ENCODE measurements around the gene JARID2. TPM values are rescaled to one million over a fixed set of nuclear protein-coding genes. Genes with fewer than 3 reads are reported as not detected.
"Not testable (repeated sequence)": the region's sequence is repeated elsewhere in the genome, so short reads cannot be mapped to it uniquely, and the experiment has no call there.

JARID2 gene
- total RNA-seq, 8 experiments from 2014 or later: 11.8 to 39.9 (median 30.7) TPM

DNA sequence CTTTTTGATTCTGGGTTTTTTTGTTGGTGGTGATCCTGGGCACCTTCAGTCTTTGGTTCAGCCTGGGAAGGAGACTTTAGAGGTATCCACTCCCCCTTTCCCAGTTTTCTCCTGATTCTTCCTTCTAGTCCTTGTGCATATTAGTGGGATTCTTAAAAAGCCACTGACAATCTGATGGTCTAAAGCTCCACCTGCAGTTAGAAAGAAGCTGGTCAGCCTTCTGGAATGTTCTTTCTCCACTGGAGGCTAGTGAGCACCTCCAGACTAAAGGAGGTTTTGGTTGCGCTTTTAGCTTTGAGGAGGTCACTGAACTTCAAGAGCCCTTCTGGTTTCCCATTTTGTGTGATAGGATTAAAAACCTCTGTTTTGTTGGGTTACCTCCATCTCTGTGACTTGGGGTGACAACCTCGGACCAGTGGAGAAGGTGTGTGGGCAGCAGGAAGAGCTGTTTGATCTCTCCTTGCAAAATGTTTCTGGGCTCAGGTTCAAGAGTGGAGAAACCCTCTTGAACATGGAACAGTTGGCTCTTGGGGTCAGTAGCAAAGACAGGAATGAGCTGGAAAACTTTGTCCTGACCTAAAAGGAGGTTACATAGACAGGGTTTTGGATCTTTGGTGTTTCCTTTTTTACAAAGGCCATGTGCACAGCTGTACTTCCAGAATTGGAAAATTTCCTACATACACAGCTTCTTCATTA, 29.0 kb downstream of the JARID2 start:
- H3K4me3 ChIP-seq: no peak overlapping the region
- 78 to 100% (median 94%) methylated on average over 1 to 2 of the region's 2 CpGs; no CpG with 5 or more reads in 3 of the 10 experiments for WGBS, 10 experiments
- H3K4me1 ChIP-seq (replicated peaks in 1 of 2): peaks cover 10 to 23% of the 10 kb centered on the region in 2 donors
- no peak overlapping the region for H3K27ac ChIP-seq
- no peak for ATAC-seq (replicated peaks in 6 of 8)
- in situ Hi-C loops (cut with MboI; ENCODE audit: low pct_unique_long_range_greater_than_20kb in 2 of 9, low sequenced_read_pairs in 9 of 9, unreplicated experiment in 9 of 9): loop anchor here in 2 of 9 experiments (25.0 kb wide), 2 partner anchors 187 to 212 kb away; no protein-coding TSS in a partner anchor

DNA sequence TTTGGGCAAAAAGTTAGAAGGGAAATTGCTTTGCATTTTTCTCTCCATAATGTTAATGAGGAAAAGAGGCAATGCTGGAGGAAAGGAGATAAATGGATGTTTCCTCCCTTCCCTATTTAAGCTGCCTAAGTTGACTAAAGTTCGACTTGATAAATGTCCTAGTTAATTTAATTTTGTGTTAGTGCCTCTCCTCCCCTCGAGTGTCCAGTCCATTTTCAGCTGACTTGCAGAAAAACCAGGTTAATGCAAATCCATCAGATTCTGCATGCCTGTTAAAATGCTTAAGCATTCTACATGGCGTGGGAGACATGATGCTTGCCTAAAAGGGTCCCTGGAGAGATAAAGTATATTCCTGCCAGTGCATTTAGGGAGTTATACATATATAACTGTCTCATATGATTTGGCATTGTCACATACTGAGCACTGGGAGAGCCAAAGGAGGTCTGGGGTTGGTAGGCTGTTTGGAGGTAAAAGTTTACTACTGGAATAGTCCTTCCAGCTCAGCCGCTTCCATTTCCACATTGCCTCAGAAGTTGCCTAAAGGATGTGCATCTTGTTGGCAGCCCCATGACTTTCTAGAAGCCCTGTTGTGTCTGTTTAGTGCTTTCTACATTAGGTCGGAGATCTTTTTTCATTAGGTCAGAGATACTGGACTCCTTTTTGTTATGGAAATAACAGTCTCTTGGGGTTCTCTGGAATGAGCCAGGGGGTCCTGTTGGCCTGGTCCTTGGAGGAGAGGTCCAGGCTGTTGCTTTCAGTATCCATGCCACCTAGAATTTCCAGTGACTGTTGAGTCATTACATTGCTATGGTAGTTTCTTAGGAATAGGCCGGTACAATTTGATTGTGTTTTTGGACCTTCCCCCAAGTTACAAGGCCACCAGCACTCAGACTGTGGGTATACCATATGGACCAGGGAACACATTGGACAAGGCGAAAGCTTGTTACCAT, 30.4 kb downstream of the JARID2 start:
- H3K4me1 ChIP-seq (replicated peaks in 1 of 2): peaks cover 10 to 24% of the 10 kb centered on the region in 2 donors
- 56 to 95% (median 72%) methylated on average over 2 to 7 of the region's 7 CpGs for WGBS, 10 experiments
- in situ Hi-C loops (cut with MboI; ENCODE audit: low pct_unique_long_range_greater_than_20kb in 2 of 9, low sequenced_read_pairs in 9 of 9, unreplicated experiment in 9 of 9): no loop called here
- ATAC-seq (replicated peaks in 6 of 8): peak in 4 of 8 experiments; percentile 16 to 52 (median 33)
- H3K27ac ChIP-seq: no peak overlapping the region
- no peak overlapping the region for H3K4me3 ChIP-seq

DNA sequence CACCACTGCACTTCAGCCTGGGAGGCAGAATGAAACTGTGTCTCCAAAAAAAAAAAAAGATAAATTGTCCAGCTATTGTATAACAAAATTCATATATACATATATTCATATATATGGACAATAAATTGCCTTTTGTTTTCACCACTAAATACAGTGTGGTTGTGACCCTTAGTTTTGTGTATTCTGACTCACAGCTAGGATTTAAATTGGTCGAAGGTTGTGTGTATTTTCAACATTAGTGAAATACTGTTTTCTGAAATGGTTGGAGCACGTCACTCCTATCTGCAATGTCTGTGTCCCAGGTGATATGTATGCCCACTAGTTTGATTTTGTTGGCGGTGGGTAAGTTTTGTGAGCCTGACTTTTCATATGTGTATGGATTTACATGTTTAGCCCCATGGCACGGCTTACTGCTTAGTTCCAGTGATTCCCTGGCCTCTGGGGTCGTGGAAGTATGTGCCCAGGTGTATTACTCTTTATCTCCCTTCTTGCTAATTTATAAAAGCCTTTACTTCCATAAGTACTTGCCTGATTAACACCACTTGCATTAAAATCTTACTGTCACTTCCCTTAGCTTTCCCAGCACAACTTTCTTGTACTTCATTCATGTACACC, 33.3 kb downstream of the JARID2 start:
- in situ Hi-C loops (cut with MboI; ENCODE audit: low pct_unique_long_range_greater_than_20kb in 2 of 9, low sequenced_read_pairs in 9 of 9, unreplicated experiment in 9 of 9): no loop called here
- H3K4me3 ChIP-seq: no peak overlapping the region
- H3K27ac ChIP-seq: no peak overlapping the region
- no peak for ATAC-seq (replicated peaks in 6 of 8)
- 35 to 100% (median 90%) methylated on average over 1 to 4 of the region's 5 CpGs; no CpG with 5 or more reads in 1 of the 10 experiments for WGBS, 10 experiments
- peaks cover 10 to 24% of the 10 kb centered on the region in 2 donors for H3K4me1 ChIP-seq (replicated peaks in 1 of 2)

DNA sequence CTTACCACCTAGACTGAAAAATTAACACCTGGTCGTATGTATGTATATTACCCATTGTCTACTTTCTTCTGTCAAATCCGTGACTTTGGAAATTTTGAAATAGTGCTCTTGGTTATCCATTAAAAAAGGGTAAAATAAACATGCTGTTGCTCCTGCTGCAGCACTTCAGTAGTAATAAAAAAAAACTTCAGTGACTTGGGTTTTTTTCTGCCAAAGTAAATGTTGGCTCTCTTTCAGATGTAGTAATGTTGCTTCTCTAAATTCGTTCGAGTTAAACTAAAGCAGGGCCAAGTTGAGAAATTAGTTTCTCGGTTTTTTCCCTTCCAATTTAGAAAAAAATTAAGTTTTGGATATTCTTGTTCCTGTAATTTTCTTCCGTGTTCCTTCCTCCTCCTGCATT, 34.2 kb downstream of the JARID2 start:
- H3K27ac ChIP-seq: no peak overlapping the region
- no peak for ATAC-seq (replicated peaks in 6 of 8)
- in situ Hi-C loops (cut with MboI; ENCODE audit: low pct_unique_long_range_greater_than_20kb in 2 of 9, low sequenced_read_pairs in 9 of 9, unreplicated experiment in 9 of 9): no loop called here
- 10 to 86% (median 47%) methylated on average over 1 to 6 of the region's 6 CpGs for WGBS, 10 experiments
- H3K4me1 ChIP-seq (replicated peaks in 1 of 2): peaks cover 10 to 21% of the 10 kb centered on the region in 2 donors
- H3K4me3 ChIP-seq: no peak overlapping the region

DNA sequence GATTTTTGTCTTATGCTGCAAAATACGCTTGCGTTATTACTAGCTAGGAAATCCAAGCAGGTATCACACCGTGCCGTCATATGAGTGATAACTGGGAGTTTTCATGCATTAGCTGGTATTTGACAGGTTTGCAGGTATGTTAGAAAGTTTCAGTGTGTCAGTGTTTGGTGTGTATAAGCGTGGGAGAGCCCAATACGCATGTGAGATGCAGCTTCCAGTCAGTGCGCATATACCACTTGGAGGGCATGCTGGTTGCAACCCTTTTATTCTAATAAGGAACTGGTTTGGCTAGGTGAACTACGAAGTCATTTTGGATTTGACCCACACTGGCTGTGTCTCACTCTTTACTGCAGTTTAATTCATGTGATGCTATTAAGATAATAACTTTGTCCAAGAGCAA, 35.1 kb downstream of the JARID2 start:
- 57 to 98% (median 90%) methylated on average over 2 to 8 of the region's 8 CpGs; no CpG with 5 or more reads in 1 of the 10 experiments for WGBS, 10 experiments
- no peak for ATAC-seq (replicated peaks in 6 of 8)
- H3K4me1 ChIP-seq (replicated peaks in 1 of 2): peaks cover 5 to 14% of the 10 kb centered on the region in 2 donors
- no peak overlapping the region for H3K4me3 ChIP-seq
- in situ Hi-C loops (cut with MboI; ENCODE audit: low pct_unique_long_range_greater_than_20kb in 2 of 9, low sequenced_read_pairs in 9 of 9, unreplicated experiment in 9 of 9): no loop called here
- H3K27ac ChIP-seq: no peak overlapping the region

DNA sequence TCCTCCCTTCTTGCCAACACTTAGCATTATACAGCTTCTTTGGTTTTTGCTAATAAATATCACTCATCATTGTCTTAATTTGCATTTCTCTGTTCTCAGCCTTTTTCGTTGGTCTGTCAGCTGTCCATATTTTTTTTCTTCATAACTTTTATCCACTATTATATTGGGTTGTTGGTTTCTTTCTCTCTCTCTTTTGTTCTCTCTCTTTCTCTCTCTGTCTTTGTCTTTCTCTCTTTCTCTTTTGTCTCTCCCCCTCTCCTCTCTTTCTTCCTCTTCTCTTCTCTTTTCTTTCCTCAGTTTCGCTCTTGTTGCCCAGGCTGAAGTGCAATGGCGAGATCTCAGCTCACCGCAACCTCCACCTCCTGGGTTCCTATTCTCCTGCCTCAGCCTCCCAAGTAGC, 36.5 kb downstream of the JARID2 start:
- Histone ChIP-seq H3K27ac (no peak overlapping the region), H3K4me1 (replicated peaks in 1 of 2) (peaks cover 0 to 5% of the 10 kb centered on the region in 2 donors), H3K4me3 (no peak overlapping the region)
- ATAC-seq (replicated peaks in 6 of 8): peak in 1 of 8 experiments; percentile 25
- WGBS, 10 experiments: 73 to 100% (median 88%) methylated on average over 1 to 4 of the region's 4 CpGs; no CpG with 5 or more reads in 1 of the 10 experiments
- in situ Hi-C loops (cut with MboI; ENCODE audit: low pct_unique_long_range_greater_than_20kb in 2 of 9, low sequenced_read_pairs in 9 of 9, unreplicated experiment in 9 of 9): no loop called here

DNA sequence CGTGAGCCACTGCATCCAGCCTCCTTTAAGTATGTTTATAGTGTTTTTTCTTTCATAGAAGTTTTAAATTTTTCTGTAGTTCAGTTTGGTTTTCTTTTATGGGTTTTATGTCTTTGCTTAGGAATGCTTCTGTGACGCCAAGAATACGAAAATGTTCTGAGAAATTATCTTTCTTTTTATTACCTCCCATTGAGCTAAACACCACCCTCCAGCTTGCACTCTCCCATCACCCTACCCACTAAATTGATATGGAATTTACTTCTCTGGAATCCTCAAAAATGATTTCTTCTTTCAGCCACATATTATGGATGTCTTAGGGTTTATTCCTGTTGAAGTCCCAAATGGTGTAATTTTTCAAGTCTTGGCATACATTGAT, 38.1 kb downstream of the JARID2 start:
- ATAC-seq (replicated peaks in 6 of 8): no peak
- Histone ChIP-seq H3K27ac (no peak overlapping the region), H3K4me3 (no peak overlapping the region), H3K4me1 (replicated peaks in 1 of 2) (peaks cover 0 to 5% of the 10 kb centered on the region in 2 donors)
- in situ Hi-C loops (cut with MboI; ENCODE audit: low pct_unique_long_range_greater_than_20kb in 2 of 9, low sequenced_read_pairs in 9 of 9, unreplicated experiment in 9 of 9): no loop called here
- WGBS, 10 experiments: 33 to 100% (median 92%) methylated on average over 2 to 3 of the region's 3 CpGs; no CpG with 5 or more reads in 1 of the 10 experiments

DNA sequence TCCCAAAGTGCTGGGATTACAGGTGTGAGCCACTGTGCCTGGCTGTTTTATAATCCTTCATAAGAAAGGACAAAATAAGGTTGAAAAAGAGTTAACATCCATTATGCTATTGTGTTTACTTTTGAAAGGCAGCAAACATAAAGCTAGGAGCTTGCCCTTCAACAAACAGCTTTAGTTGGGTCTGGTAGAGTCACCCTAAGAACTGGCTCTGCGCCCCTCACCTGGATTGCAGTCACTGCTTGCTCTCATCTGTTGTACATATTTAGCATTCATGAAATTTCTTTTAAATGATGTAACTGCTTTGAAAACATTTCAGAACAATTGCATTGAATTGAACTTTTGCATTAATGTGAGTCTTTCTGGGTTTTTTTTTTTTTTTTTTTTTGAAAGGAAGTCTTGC, 38.9 kb downstream of the JARID2 start:
- ATAC-seq (replicated peaks in 6 of 8): no peak
- Histone ChIP-seq H3K4me1 (replicated peaks in 1 of 2) (peaks cover 0 to 2% of the 10 kb centered on the region in 2 donors), H3K27ac (no peak overlapping the region), H3K4me3 (no peak overlapping the region)
- in situ Hi-C loops (cut with MboI; ENCODE audit: low pct_unique_long_range_greater_than_20kb in 2 of 9, low sequenced_read_pairs in 9 of 9, unreplicated experiment in 9 of 9): no loop called here
- WGBS, 10 experiments: 100% methylated on average over 1 of the region's 1 CpG; no CpG with 5 or more reads in 5 of the 10 experiments

DNA sequence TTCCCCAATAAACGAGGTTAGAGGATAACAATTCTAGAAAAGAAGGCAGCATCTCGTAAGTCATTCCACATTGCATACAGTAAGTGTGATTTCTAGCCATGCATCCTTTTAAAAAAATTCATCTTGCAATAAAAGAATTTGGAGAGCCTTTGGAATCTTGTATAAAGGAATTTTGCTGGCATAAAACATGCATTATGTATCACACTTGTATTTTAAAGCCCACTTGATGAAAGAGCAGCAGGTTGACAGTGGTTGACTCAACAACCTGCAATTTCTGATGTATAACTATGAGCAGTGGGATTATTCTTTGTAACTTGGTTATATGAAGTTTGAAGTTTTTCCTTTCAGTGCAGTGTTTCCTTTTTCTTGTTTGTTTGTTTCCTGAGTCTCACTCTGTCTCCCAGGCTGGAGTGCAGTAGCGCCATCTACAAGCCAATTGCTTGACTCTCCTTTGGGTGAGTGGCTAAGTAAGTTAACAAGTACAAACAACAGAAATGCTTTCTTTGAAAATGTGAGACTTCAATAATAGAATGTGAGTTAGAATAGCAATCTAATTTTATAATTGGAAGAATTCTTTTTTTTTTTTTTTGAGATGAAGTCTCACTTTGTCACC, 39.9 kb downstream of the JARID2 start:
- no peak for ATAC-seq (replicated peaks in 6 of 8)
- no peak overlapping the region for H3K27ac ChIP-seq
- H3K4me3 ChIP-seq: no peak overlapping the region
- H3K4me1 ChIP-seq (replicated peaks in 1 of 2): no peaks in the 10 kb centered on the region
- in situ Hi-C loops (cut with MboI; ENCODE audit: low pct_unique_long_range_greater_than_20kb in 2 of 9, low sequenced_read_pairs in 9 of 9, unreplicated experiment in 9 of 9): no loop called here
- WGBS, 10 experiments: 66 to 100% (median 100%) methylated on average over 1 to 3 of the region's 3 CpGs; no CpG with 5 or more reads in 1 of the 10 experiments

DNA sequence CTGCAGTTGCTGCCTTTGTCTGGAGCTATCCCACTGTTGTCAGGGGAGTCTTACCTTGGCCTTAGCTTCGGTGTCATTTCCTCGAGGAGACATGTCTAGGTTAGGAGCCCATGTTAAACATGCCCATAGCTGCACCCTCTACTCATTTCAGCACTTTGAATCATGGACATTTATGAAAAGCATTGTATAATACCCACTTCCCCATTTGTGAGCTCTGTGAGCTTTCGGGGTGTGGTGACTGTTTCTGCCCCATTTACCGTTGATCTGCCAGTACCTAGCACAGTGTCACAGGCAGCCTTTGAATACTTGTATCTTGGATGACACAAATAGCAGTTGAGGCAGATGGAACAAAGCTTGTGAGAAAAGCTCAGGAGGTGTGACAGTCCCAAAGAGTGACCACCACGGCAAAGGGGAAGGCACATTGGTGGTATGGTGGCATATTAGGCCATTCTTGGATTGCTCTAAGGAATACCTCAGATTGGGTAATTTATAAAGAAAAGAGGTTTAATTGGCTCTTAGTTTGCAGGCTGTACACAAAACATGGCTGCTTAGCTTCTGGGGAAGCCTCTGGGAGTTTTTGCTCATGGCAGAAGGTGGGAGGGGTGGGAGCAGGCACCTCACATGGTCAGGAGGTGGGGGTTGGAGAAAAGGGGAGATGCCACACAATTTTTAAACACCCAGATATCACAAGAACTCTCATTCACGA, 42.0 kb downstream of the JARID2 start:
- in situ Hi-C loops (cut with MboI; ENCODE audit: low pct_unique_long_range_greater_than_20kb in 2 of 9, low sequenced_read_pairs in 9 of 9, unreplicated experiment in 9 of 9): no loop called here
- H3K4me3 ChIP-seq: no peak overlapping the region
- no peak overlapping the region for H3K27ac ChIP-seq
- no peak for ATAC-seq (replicated peaks in 6 of 8)
- H3K4me1 ChIP-seq (replicated peaks in 1 of 2): no peaks in the 10 kb centered on the region
- WGBS, 10 experiments: 88 to 100% (median 93%) methylated on average over 1 to 5 of the region's 6 CpGs; no CpG with 5 or more reads in 3 of the 10 experiments

DNA sequence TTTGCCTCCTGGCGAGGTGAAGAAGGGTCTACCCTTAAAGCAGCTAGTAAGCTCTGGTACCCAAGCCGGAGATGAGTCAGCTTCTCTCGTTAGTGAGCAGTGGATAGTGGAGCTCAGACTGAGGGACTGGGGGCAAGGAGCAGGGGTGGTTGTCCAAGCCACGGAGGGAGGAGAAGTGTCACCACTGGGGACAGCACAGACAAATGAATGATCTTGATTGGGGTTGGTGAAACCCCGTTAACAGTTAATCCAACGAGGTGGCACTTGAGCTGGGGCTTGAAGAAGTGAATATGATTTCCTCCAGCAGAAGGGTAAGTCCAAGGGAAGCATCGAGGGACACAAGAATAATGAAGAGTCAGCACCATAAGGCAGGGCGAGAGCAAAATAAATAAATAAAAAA, 43.0 kb downstream of the JARID2 start:
- 86 to 100% (median 100%) methylated on average over 1 to 8 of the region's 8 CpGs; no CpG with 5 or more reads in 1 of the 10 experiments for WGBS, 10 experiments
- no peaks in the 10 kb centered on the region for H3K4me1 ChIP-seq (replicated peaks in 1 of 2)
- in situ Hi-C loops (cut with MboI; ENCODE audit: low pct_unique_long_range_greater_than_20kb in 2 of 9, low sequenced_read_pairs in 9 of 9, unreplicated experiment in 9 of 9): no loop called here

DNA sequence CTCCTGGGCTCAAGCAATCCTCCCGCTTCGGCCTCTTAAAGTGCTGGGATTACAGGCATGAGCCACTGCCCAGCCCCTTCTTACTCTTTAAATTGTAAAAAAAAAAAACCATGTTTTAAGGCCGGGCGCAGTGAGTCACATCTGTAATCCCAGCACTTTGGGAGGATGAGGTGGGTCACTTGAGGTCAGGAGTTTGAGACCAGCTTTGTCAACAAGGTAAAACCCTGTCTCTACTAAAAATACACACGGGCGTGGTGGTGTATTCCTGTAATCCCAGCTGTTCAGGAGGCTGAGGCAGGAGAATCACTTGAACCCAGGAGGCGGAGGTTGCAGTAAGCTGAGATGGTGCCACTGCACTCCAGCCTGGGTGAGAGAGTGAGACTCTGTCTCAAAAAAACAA, 43.6 kb downstream of the JARID2 start:
- in situ Hi-C loops (cut with MboI; ENCODE audit: low pct_unique_long_range_greater_than_20kb in 2 of 9, low sequenced_read_pairs in 9 of 9, unreplicated experiment in 9 of 9); H3K27ac ChIP-seq; H3K4me3 ChIP-seq; H3K4me1 ChIP-seq (replicated peaks in 1 of 2): not testable (repeated sequence)
- ATAC-seq (replicated peaks in 6 of 8): peak in 2 of 8 experiments; percentile 17 to 23
- 34 to 100% (median 90%) methylated on average over 2 to 6 of the region's 7 CpGs; no CpG with 5 or more reads in 1 of the 10 experiments for WGBS, 10 experiments

More for the DNA sequence above, 43.0 kb downstream of the JARID2 start:
- ATAC-seq (replicated peaks in 6 of 8): no peak
- Histone ChIP-seq H3K4me3 (no peak overlapping the region), H3K27ac (no peak overlapping the region)
